ENCODE data around the gene SYDE2.

GRCh38 chr1:85202092-85202863 is 1.5 kb upstream of the SYDE2 start:
- no peak for TF ChIP-seq POLR2A (IDR thresholded peaks at IDR 0.05)
- TF ChIP-seq, protein P1, sequence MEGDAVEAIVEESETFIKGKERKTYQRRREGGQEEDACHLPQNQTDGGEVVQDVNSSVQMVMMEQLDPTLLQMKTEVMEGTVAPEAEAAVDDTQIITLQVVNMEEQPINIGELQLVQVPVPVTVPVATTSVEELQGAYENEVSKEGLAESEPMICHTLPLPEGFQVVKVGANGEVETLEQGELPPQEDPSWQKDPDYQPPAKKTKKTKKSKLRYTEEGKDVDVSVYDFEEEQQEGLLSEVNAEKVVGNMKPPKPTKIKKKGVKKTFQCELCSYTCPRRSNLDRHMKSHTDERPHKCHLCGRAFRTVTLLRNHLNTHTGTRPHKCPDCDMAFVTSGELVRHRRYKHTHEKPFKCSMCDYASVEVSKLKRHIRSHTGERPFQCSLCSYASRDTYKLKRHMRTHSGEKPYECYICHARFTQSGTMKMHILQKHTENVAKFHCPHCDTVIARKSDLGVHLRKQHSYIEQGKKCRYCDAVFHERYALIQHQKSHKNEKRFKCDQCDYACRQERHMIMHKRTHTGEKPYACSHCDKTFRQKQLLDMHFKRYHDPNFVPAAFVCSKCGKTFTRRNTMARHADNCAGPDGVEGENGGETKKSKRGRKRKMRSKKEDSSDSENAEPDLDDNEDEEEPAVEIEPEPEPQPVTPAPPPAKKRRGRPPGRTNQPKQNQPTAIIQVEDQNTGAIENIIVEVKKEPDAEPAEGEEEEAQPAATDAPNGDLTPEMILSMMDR (IDR thresholded peaks at IDR 0.05) = no peak
